Activated T-helper 1 cell treated with Interleukin-2 at 50 U/mL for 16 hours (primary cell): Measurements from ENCODE around the gene PCP2.

Experiments used
- DNase-seq: peaks from one replicate; pipeline ENCODE4 v3.0.0-alpha.2; 2020; ENCODE audit warnings: low read depth

PCP2 gene

GRCh38 chr19:7618771-7619510 is 14.6 kb downstream of the PCP2 start:
- no peak for DNase-seq

GRCh38 chr19:7618348-7618747 is 15.2 kb downstream of the PCP2 start:
- DNase-seq: no peak

- no peak for DNase-seq
These were observed 15.8 kb downstream of the PCP2 start for GRCh38 chr19:7617735-7618134.

- no peak for DNase-seq
These were observed 16.3 kb downstream of the PCP2 start for GRCh38 chr19:7617172-7617571.

GRCh38 chr19:7614859-7615741 is 18.4 kb downstream of the PCP2 start:
- DNase-seq: no peak

- no peak for DNase-seq
These were observed 20.9 kb downstream of the PCP2 start for GRCh38 chr19:7612282-7613274.

- DNase-seq: no peak
These were observed 21.8 kb downstream of the PCP2 start for GRCh38 chr19:7611541-7612279.

- DNase-seq: no peak
These were observed 22.9 kb downstream of the PCP2 start for GRCh38 chr19:7610491-7611240.

- no peak for DNase-seq
These were observed 25.5 kb downstream of the PCP2 start for GRCh38 chr19:7607874-7608560.

GRCh38 chr19:7607212-7607873 is 26.2 kb downstream of the PCP2 start:
- DNase-seq: no peak

GRCh38 chr19:7606289-7606688 is 27.2 kb downstream of the PCP2 start:
- DNase-seq: no peak

- no peak for DNase-seq
These were observed 27.9 kb downstream of the PCP2 start for GRCh38 chr19:7605490-7606222.

- DNase-seq: no peak
These were observed 29.6 kb downstream of the PCP2 start for GRCh38 chr19:7603919-7604318.

GRCh38 chr19:7602935-7603497 is 30.5 kb downstream of the PCP2 start:
- no peak for DNase-seq

- no peak for DNase-seq
These were observed 31.1 kb downstream of the PCP2 start for GRCh38 chr19:7602240-7602934.

- no peak for DNase-seq
These were observed 32.8 kb downstream of the PCP2 start for GRCh38 chr19:7600721-7601120.

- no peak for DNase-seq
These were observed 35.3 kb downstream of the PCP2 start for GRCh38 chr19:7598180-7598579.

GRCh38 chr19:7597689-7598088 is 35.8 kb downstream of the PCP2 start:
- no peak for DNase-seq
